Hepatocyte (in vitro differentiated cells): Measurements from ENCODE around the gene TCF4.

ENCODE experiments used
- EZH2phosphoT487 ChIP-seq: fragments of 200-600 bp; sonication (generic); IDR thresholded peaks from one replicate; pipeline ENCODE4 v1.6.1; 2018; ENCODE audit warnings: antibody characterized with exemption, mild to moderate bottlenecking, low read depth, moderate library complexity; ENCODE audit not compliant: unreplicated experiment, severe bottlenecking
- TF ChIP-seq, protein P1 (sequence below): fragments of 200-600 bp; sonication (generic); IDR thresholded peaks from 2 replicates; pipeline ENCODE4 v1.5.1; 2016; ENCODE audit warnings: antibody characterized with exemption, mild to moderate bottlenecking; ENCODE audit not compliant: poor library complexity

DNA sequence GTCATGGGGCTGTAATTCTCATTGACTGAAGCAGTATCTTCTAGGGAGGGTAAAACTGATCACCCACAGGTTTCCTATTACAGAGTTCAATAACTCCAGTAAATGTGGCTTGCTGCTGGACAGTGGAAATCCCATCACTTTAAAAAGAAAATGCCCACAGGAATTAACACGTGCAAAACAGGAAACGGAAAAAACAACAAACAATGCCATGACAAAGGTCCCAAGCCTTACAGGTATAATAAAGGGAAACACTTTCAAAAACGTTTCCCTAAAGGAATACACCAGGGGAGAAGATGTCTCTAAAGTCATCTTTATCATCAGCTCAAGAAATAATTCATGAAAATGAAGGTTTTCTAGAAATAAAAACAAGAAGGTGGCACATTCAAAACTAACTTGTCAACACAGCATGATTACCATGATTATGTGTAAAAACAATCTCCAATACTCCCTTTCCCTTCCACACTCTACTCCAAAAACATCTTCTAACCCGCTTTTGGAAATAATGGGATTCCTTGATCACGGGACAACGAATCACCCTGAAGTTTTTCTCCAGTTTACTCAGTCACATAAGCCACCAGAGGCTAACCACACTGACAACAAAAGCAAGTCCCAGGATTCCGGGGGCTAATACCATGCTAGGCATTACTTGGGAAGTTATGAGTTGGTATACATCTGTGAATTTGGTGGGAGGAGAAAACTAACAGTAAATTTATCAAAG is 167.9 kb downstream of the TCF4 start:
- TF ChIP-seq, protein P1, sequence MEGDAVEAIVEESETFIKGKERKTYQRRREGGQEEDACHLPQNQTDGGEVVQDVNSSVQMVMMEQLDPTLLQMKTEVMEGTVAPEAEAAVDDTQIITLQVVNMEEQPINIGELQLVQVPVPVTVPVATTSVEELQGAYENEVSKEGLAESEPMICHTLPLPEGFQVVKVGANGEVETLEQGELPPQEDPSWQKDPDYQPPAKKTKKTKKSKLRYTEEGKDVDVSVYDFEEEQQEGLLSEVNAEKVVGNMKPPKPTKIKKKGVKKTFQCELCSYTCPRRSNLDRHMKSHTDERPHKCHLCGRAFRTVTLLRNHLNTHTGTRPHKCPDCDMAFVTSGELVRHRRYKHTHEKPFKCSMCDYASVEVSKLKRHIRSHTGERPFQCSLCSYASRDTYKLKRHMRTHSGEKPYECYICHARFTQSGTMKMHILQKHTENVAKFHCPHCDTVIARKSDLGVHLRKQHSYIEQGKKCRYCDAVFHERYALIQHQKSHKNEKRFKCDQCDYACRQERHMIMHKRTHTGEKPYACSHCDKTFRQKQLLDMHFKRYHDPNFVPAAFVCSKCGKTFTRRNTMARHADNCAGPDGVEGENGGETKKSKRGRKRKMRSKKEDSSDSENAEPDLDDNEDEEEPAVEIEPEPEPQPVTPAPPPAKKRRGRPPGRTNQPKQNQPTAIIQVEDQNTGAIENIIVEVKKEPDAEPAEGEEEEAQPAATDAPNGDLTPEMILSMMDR = no peak
- no peak for TF ChIP-seq EZH2phosphoT487
